OCI-LY7 (cell line): ENCODE measurements around the gene SUN5. TPM values are rescaled to one million over a fixed set of nuclear protein-coding genes. Genes with fewer than 3 reads are reported as not detected.

Source experiments
- BruUV-seq: library from RNA; stranded (reverse); fragments of 400-500 nt; replicated peaks from 2 replicates; lab custom pipeline; 2021; lab: Mats Ljungman, UMichigan
- CTCF ChIA-PET: fragments of 300-600 bp; sonication (Branson Sonifier 250); formaldehyde crosslinking; loops from one replicate; lab custom pipeline; 2022; ENCODE audit warnings: antibody characterized with exemption; ENCODE audit not compliant: unreplicated experiment; lab: Charles Lee
- POLR2A ChIA-PET: fragments of 300-600 bp; sonication (Branson Sonifier 250); formaldehyde crosslinking; loops from one replicate; lab custom pipeline; 2022; ENCODE audit warnings: antibody characterized with exemption; lab: Charles Lee
- DNase-seq: peaks from one replicate; pipeline ENCODE4 v3.0.0-alpha.2; 2015; ENCODE audit warnings: low spot score
- H2AFZ ChIP-seq: fragments of 200-600 bp; sonication (generic), shearing (Covaris generic); 2 replicates; pipeline ENCODE4 v1.6.1; 2014; ENCODE audit warnings: mild to moderate bottlenecking, antibody characterized with exemption, low read length, moderate library complexity
- H3K27ac ChIP-seq: fragments of 200-600 bp; sonication (generic); 2 replicates; pipeline ENCODE4 v1.5.1; 2014; ENCODE audit warnings: mixed run types, low read depth, mild to moderate bottlenecking, moderate library complexity, low read length, inconsistent platforms; ENCODE audit not compliant: poor library complexity, severe bottlenecking
- H3K36me3 ChIP-seq: fragments of 200-600 bp; sonication (generic); 2 replicates; pipeline ENCODE4 v1.6.1; 2014; ENCODE audit warnings: mild to moderate bottlenecking, antibody characterized with exemption, low read length, moderate library complexity, mixed read lengths; ENCODE audit not compliant: insufficient read depth
- H3K4me1 ChIP-seq: fragments of 200-600 bp; sonication (generic); 2 replicates; pipeline ENCODE4 v1.5.1; 2014; ENCODE audit warnings: mild to moderate bottlenecking, low read length; ENCODE audit not compliant: insufficient read depth, poor library complexity, severe bottlenecking
- H3K4me2 ChIP-seq: fragments of 200-600 bp; sonication (generic); 2 replicates; pipeline ENCODE4 v1.6.1; 2014; ENCODE audit warnings: mild to moderate bottlenecking, low read length
- H3K4me3 ChIP-seq: fragments of 200-600 bp; sonication (generic); 2 replicates; pipeline ENCODE4 v1.5.1; 2014; ENCODE audit warnings: mild to moderate bottlenecking, low read depth, low read length; ENCODE audit not compliant: poor library complexity, severe bottlenecking
- H3K79me2 ChIP-seq: fragments of 200-600 bp; sonication (generic); 2 replicates; pipeline ENCODE4 v1.6.1; 2016; ENCODE audit warnings: low read depth, mild to moderate bottlenecking, low read length, moderate library complexity, mixed read lengths; ENCODE audit not compliant: insufficient read depth
- H3K9me2 ChIP-seq: fragments of 200-600 bp; sonication (generic); 2 replicates; pipeline ENCODE4 v1.6.1; 2016; ENCODE audit warnings: mild to moderate bottlenecking, low read length, mixed read lengths; ENCODE audit not compliant: insufficient read depth
- H3K9me3 ChIP-seq: fragments of 200-600 bp; sonication (generic); 2 replicates; pipeline ENCODE4 v1.6.1; 2014; ENCODE audit warnings: mild to moderate bottlenecking, mixed run types, low read length, mixed read lengths
- H4K20me1 ChIP-seq: fragments of 200-600 bp; sonication (generic); 2 replicates; pipeline ENCODE4 v1.6.1; 2014; ENCODE audit warnings: mild to moderate bottlenecking, antibody characterized with exemption, low read length, moderate library complexity, mixed read lengths; ENCODE audit not compliant: insufficient read depth
- EZH2phosphoT487 ChIP-seq: fragments of 200-600 bp; sonication (generic); IDR thresholded peaks from 2 replicates; pipeline ENCODE4 v1.6.1; 2018; ENCODE audit warnings: low read depth, borderline replicate concordance, mild to moderate bottlenecking, mixed run types, antibody characterized with exemption, low read length, moderate library complexity, mixed read lengths
- intact Hi-C: fragments of 100-400 bp; cut with micrococcal nuclease; formaldehyde crosslinking; loops from one replicate; pipeline ENCODE4 v1.10.0; 2022; ENCODE audit not compliant: unreplicated experiment
- total RNA-seq, 2 experiments: library from RNA; depleted of rRNA in 1 of 2; stranded (reverse); fragments of >200 nt in 1 of 2; shearing (Covaris generic) in 1 of 2; gene quantifications; 2 replicates each; pipeline ENCODE4 v1.2.3, GENCODE V29; 2014 to 2022
- TF ChIP-seq, protein P1 (sequence below): fragments of 200-600 bp; sonication (generic); conservative IDR thresholded peaks from 2 replicates; pipeline ENCODE4 v1.5.1; 2014; ENCODE audit warnings: mild to moderate bottlenecking, antibody characterized with exemption, low read length, moderate library complexity, mixed read lengths

The SUN5 gene
- total RNA-seq, 2 experiments from 2014 or later, result not detected

DNA sequence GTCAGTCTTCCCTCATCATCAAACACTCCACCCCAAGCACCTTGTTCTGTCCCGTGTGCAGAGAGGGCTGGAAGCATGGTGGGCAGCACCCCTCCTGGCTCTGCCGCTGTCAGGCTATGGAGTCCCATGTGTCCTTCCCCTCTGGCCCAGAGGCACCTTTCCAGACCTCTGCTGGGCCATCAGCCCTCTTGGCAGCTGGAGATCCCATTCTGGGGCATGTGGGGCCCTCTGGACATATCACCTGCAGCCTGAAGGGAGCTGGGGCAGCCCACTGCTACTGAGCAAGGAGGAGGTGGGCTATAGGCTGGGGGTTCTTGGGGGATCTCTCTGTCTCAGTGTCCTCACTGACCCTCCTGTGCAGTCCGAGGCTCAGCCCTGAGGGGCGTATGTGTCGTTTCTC lies 42.2 kb downstream of the SUN5 start:
- Histone ChIP-seq H2AFZ (no peak overlapping the region), H3K9me2 (no peaks in the 10 kb centered on the region), H3K9me3 (peaks cover 4% of the 10 kb centered on the region; the same call in 1 of the 2 replicates), H3K79me2 (no peaks in the 10 kb centered on the region), H4K20me1 (no peaks in the 10 kb centered on the region), H3K4me2 (no peak overlapping the region), H3K27ac (no peak overlapping the region), H3K4me1 (no peaks in the 10 kb centered on the region), H3K4me3 (no peak overlapping the region), H3K36me3 (no peaks in the 10 kb centered on the region)
- TF ChIP-seq, protein P1, sequence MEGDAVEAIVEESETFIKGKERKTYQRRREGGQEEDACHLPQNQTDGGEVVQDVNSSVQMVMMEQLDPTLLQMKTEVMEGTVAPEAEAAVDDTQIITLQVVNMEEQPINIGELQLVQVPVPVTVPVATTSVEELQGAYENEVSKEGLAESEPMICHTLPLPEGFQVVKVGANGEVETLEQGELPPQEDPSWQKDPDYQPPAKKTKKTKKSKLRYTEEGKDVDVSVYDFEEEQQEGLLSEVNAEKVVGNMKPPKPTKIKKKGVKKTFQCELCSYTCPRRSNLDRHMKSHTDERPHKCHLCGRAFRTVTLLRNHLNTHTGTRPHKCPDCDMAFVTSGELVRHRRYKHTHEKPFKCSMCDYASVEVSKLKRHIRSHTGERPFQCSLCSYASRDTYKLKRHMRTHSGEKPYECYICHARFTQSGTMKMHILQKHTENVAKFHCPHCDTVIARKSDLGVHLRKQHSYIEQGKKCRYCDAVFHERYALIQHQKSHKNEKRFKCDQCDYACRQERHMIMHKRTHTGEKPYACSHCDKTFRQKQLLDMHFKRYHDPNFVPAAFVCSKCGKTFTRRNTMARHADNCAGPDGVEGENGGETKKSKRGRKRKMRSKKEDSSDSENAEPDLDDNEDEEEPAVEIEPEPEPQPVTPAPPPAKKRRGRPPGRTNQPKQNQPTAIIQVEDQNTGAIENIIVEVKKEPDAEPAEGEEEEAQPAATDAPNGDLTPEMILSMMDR, result no peak
- TF ChIP-seq EZH2phosphoT487, result no peak
- no peak for DNase-seq
- intact Hi-C loops, result no loop called here
- ChIA-PET CTCF (no interaction called here), POLR2A (interaction anchor here (0.5 kb wide), 1 partner anchor 106 kb away, joined by 4 read pairs; no protein-coding TSS in a partner anchor)
- BruUV-seq, result no TSS peak

DNA sequence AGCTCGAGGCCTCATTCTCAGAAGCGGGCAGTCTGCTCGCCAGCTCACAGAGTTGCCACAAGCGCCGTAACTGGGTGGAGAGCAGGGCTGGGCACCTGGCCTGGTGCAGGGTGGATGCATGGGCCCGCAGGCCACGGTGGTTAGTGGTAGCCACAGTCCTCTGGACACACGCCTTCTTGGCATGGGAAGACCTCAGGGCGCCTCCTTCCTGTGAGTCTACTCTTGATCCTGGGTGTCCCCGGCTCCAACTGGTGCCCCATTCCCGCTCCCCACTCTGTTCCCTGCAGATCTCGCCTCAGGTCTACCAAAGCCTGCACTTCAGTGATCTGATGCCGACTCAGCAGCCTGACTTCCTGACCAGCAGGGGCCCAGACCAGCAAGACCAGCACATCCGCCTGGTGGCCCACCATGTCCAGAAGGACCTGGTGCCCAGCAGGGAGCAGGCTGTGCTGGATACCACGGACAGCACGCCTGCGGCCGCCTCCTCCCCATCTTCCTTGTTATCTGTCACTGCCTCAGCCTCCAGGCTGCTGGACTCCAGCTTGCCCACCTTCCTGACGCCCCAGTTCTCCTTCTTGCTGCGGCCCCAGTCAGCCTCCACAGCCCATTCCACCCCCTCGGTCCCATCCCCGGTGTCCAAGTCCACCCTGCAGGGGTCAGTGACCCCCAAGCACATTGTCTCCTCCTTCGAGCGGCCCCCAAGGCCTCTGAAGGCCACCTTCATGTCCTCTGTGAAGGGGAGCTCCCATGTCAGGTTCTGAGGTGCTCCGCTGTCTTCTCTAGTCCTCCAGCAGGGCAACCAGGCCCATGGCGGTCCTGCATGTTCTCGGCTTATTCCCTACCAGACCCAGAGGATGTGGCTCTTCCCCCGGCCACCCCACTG lies 43.1 kb downstream of the SUN5 start:
- TF ChIP-seq, protein P1, result no peak
- no peak for TF ChIP-seq EZH2phosphoT487
- intact Hi-C loops, result no loop called here

DNA sequence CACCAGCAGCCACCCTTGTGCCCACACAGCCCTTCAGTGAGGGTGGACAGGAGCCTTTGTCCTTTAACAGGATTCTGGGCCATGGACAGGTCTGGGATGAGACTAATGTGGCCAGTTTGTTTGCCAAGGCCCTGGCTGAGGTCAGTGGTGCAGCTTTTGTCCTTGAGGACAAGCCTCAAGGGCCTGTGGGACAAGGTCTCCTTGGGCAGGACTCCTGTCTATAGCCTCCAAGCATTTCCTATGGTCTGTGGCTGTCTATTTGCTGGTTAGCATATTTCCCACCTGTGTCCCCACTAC lies 44.1 kb downstream of the SUN5 start:
- BruUV-seq, result no TSS peak
- Histone ChIP-seq H3K27ac (no peak overlapping the region), H2AFZ (no peak overlapping the region), H3K79me2 (no peaks in the 10 kb centered on the region), H3K4me2 (no peak overlapping the region), H4K20me1 (no peaks in the 10 kb centered on the region), H3K9me3 (peaks cover 11% of the 10 kb centered on the region), H3K9me2 (no peaks in the 10 kb centered on the region), H3K4me1 (no peaks in the 10 kb centered on the region), H3K36me3 (no peaks in the 10 kb centered on the region), H3K4me3 (no peak overlapping the region)
- ChIA-PET CTCF (no interaction called here), POLR2A (no interaction called here)
- intact Hi-C loops, result no loop called here
- DNase-seq, result no peak
- TF ChIP-seq EZH2phosphoT487, result no peak
- TF ChIP-seq, protein P1, result no peak

More for the DNA sequence above, 43.1 kb downstream of the SUN5 start:
- no TSS peak for BruUV-seq
- no peak overlapping the region for H3K4me2 ChIP-seq
- H3K27ac ChIP-seq, result no peak overlapping the region
- CTCF ChIA-PET, result no interaction called here
- POLR2A ChIA-PET, result interaction anchor here (0.5 kb wide), 1 partner anchor 105 kb away, joined by 4 read pairs; no protein-coding TSS in a partner anchor
- H3K79me2 ChIP-seq, result no peaks in the 10 kb centered on the region
- H4K20me1 ChIP-seq, result no peaks in the 10 kb centered on the region
- peaks cover 11% of the 10 kb centered on the region for H3K9me3 ChIP-seq
- DNase-seq, result no peak
- no peak overlapping the region for H3K4me3 ChIP-seq
- no peak overlapping the region for H2AFZ ChIP-seq
- no peaks in the 10 kb centered on the region for H3K36me3 ChIP-seq
- no peaks in the 10 kb centered on the region for H3K4me1 ChIP-seq
- H3K9me2 ChIP-seq, result no peaks in the 10 kb centered on the region
